Kidney epithelial cell (primary cell): ENCODE measurements around the gene SOX5. TPM values are rescaled to one million over a fixed set of nuclear protein-coding genes. Genes with fewer than 3 reads are reported as not detected.

Source experiments
- DNase-seq: peaks from one replicate; pipeline ENCODE4 v3.0.0-alpha.2; 2010; ENCODE audit warnings: low read depth
- H3K27me3 ChIP-seq: 2 replicates; pipeline ENCODE4 v1.6.0; 2011; ENCODE audit warnings: low read length; ENCODE audit not compliant: control insufficient read depth, insufficient read depth
- H3K36me3 ChIP-seq: 2 replicates; pipeline ENCODE4 v1.5.1; 2011; ENCODE audit warnings: low read length; ENCODE audit not compliant: control insufficient read depth, insufficient read depth
- H3K4me3 ChIP-seq: 2 replicates; pipeline ENCODE4 v1.5.1; 2011; ENCODE audit warnings: low read depth, mild to moderate bottlenecking, control low read depth, low read length
- total RNA-seq: library from RNA; depleted of rRNA; stranded (reverse); fragments of >200 nt; gene quantifications from 2 replicates; pipeline ENCODE4 v1.2.3, GENCODE V29; 2015
- TF ChIP-seq, protein P1 (sequence below): IDR thresholded peaks from 2 replicates; pipeline ENCODE4 v1.5.1; 2011; ENCODE audit warnings: mild to moderate bottlenecking, moderate library complexity, low read length, control low read depth, inconsistent platforms; ENCODE audit not compliant: insufficient read depth, poor library complexity, severe bottlenecking

Gene SOX5
- total RNA-seq, 1 donor from 2014 or later: 1.0 TPM

- Histone ChIP-seq H3K27me3 (no peaks in the 10 kb centered on the region), H3K4me3 (no peak overlapping the region), H3K36me3 (no peaks in the 10 kb centered on the region)
- TF ChIP-seq, protein P1, sequence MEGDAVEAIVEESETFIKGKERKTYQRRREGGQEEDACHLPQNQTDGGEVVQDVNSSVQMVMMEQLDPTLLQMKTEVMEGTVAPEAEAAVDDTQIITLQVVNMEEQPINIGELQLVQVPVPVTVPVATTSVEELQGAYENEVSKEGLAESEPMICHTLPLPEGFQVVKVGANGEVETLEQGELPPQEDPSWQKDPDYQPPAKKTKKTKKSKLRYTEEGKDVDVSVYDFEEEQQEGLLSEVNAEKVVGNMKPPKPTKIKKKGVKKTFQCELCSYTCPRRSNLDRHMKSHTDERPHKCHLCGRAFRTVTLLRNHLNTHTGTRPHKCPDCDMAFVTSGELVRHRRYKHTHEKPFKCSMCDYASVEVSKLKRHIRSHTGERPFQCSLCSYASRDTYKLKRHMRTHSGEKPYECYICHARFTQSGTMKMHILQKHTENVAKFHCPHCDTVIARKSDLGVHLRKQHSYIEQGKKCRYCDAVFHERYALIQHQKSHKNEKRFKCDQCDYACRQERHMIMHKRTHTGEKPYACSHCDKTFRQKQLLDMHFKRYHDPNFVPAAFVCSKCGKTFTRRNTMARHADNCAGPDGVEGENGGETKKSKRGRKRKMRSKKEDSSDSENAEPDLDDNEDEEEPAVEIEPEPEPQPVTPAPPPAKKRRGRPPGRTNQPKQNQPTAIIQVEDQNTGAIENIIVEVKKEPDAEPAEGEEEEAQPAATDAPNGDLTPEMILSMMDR: no peak
- no peak for DNase-seq
Observed at GRCh38 chr12:23581913-23582312, 367.6 kb downstream of the SOX5 start.

DNA sequence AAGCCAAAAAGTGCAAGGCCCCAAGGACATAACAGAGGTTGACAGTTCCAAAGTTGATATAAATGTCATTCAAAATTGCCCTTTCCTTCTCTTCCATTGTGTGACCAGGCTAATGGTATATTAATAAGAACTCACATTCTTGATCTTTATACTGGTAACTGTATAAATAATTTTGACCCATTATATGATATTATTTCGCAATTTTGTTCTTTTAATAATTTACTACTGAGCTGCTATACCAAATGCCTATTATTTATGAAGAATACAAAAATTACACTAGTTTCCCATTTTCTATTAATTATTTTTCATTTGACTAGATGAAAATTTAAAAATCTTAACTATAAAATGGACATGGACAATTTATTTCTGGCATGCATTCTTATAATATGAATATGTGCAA, 370.2 kb downstream of the SOX5 start:
- DNase-seq: no peak
- TF ChIP-seq, protein P1: no peak
- H3K27me3 ChIP-seq: no peaks in the 10 kb centered on the region
- no peaks in the 10 kb centered on the region for H3K36me3 ChIP-seq
- H3K4me3 ChIP-seq: no peak overlapping the region

- H3K4me3 ChIP-seq: no peak overlapping the region
- TF ChIP-seq, protein P1: no peak
Observed at GRCh38 chr12:23576372-23576771, 373.1 kb downstream of the SOX5 start.

GRCh38 chr12:23569356-23569755, 380.1 kb downstream of the SOX5 start:
- no peaks in the 10 kb centered on the region for H3K27me3 ChIP-seq
- no peak for DNase-seq
- H3K36me3 ChIP-seq: no peaks in the 10 kb centered on the region
- TF ChIP-seq, protein P1: no peak
- no peak overlapping the region for H3K4me3 ChIP-seq

More at GRCh38 chr12:23576372-23576771, 373.1 kb downstream of the SOX5 start:
- Histone ChIP-seq H3K27me3 (no peaks in the 10 kb centered on the region), H3K36me3 (no peaks in the 10 kb centered on the region)
- no peak for DNase-seq

DNA sequence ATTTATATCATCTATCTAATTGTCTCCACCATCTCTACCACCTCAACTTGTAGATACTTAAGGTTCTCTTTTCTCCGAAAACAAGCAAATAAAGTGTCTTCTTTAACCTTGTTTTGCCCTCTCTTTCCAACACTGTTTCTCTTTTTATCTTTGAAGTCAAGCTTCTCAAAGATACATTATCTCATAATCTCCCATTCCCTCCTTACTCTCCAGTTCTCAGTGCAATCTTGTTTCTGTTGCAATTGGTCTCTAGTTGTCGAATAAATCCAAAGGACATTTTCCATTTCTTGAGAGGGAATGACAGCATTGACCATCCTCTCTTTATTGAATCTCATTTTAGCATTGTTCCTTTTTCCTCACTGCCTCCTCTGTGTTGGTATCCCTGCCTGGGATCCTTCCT, 383.3 kb downstream of the SOX5 start:
- Histone ChIP-seq H3K4me3 (no peak overlapping the region), H3K27me3 (no peaks in the 10 kb centered on the region), H3K36me3 (no peaks in the 10 kb centered on the region)
- DNase-seq: no peak
- TF ChIP-seq, protein P1: no peak

DNA sequence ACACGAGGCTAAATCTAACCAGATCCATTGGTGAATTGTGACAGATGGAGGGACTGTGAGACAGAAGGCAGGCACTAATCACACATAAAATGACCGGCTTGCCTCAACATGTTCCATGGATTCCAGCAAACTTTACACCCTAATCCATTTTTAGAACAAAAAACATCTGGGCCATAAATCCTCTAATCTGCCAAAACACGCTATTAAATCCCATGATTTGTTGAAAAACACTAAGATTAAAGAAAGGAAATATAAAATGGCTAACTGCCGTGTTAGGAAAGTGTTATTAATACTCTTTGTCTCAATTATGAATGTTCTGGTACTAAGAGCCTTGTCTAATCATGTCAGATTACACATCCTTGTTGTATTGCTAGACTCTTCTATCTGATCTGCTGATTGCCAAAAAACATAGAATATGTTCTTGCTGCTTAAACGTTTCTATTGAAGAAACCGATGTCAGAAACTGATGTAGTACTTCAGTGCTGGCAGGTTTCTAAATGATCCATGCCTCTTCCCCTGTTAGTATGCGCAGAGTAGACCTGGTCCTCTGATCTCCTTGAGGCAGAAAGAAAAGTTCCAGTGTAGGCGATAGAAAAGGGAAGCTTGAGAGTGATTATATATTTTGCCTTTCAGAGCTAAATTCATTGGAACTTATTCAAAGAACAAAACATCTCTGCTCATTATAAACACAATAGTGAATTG, 384.9 kb downstream of the SOX5 start:
- H3K4me3 ChIP-seq: no peak overlapping the region
- TF ChIP-seq, protein P1: no peak
- H3K36me3 ChIP-seq: no peaks in the 10 kb centered on the region
- H3K27me3 ChIP-seq: no peaks in the 10 kb centered on the region
- DNase-seq: no peak
